Measurements from ENCODE around the gene ARHGAP22.

ARHGAP22 gene

GRCh38 chr10:48554656-48555055 lies 50.2 kb downstream of the ARHGAP22 start:
- H3K4me3 ChIP-seq (ENCODE audit: low read depth, low read length): no peak overlapping the region
- TF ChIP-seq CTCF (IDR thresholded peaks at IDR 0.05; ENCODE audit: borderline replicate concordance, insufficient read depth, low read depth, low read length): no peak

- H3K4me3 ChIP-seq (ENCODE audit: low read depth, low read length): no peak overlapping the region
- TF ChIP-seq CTCF (IDR thresholded peaks at IDR 0.05; ENCODE audit: borderline replicate concordance, insufficient read depth, low read depth, low read length): no peak
Measured at GRCh38 chr10:48554246-48554645, 50.6 kb downstream of the ARHGAP22 start.

GRCh38 chr10:48552946-48553564 lies 51.8 kb downstream of the ARHGAP22 start:
- no peak overlapping the region for H3K4me3 ChIP-seq (ENCODE audit: low read depth, low read length)
- TF ChIP-seq CTCF (IDR thresholded peaks at IDR 0.05; ENCODE audit: borderline replicate concordance, insufficient read depth, low read depth, low read length): no peak

- no peak overlapping the region for H3K4me3 ChIP-seq (ENCODE audit: low read depth, low read length)
- peak; percentile 65 for TF ChIP-seq CTCF (IDR thresholded peaks at IDR 0.05; ENCODE audit: borderline replicate concordance, insufficient read depth, low read depth, low read length)
Measured at GRCh38 chr10:48551861-48552591, 52.8 kb downstream of the ARHGAP22 start.

GRCh38 chr10:48550977-48551376 lies 53.9 kb downstream of the ARHGAP22 start:
- TF ChIP-seq CTCF (IDR thresholded peaks at IDR 0.05; ENCODE audit: borderline replicate concordance, insufficient read depth, low read depth, low read length): no peak
- H3K4me3 ChIP-seq (ENCODE audit: low read depth, low read length): no peak overlapping the region

- no peak for TF ChIP-seq CTCF (IDR thresholded peaks at IDR 0.05; ENCODE audit: borderline replicate concordance, insufficient read depth, low read depth, low read length)
- no peak overlapping the region for H3K4me3 ChIP-seq (ENCODE audit: low read depth, low read length)
Measured at GRCh38 chr10:48550071-48550691, 54.7 kb downstream of the ARHGAP22 start.

Data from GM12875 (cell line).